ENCODE measurements around the gene SPDEF. TPM values are rescaled to one million over a fixed set of nuclear protein-coding genes. Genes with fewer than 3 reads are reported as not detected.

The SPDEF gene
- total and polyA plus RNA-seq, 2 donors (not counting 1 experiment from before 2014, with no cell fraction given): 0.10 TPM; not detected in 1

DNA sequence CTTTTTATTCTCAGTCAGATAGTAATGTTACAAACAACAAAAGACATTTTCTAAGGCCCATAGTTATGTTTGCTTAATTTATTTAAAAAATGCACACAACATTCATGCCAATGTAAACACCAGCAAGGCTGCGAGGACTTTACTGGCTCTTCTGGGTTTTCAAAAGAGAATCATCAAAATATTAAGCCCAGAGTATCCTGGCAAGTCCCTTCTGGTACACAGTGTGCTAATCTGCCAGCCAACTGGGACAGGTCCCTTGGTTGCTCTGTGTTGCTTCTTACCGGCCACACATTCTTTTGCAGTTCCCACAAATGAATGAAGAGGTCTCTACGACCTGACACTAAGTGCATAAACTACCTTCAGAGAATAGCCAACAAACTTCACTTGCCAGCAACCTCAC, 42.6 kb upstream of the SPDEF start:
- 100% methylated on average over 2 of the region's 3 CpGs for WGBS (ENCODE audit: insufficient coverage)
- no peak for TF ChIP-seq EZH2 (IDR thresholded peaks at IDR 0.05; ENCODE audit: borderline replicate concordance, insufficient read depth, low read depth, low read length, poor library complexity, severe bottlenecking)
- no peak for TF ChIP-seq CTCF (IDR thresholded peaks at IDR 0.05)
- POLR2A ChIA-PET: no interaction called here
- peaks cover 0 to 39% of the 10 kb centered on the region in 2 experiments for H3K36me3 ChIP-seq (replicated peaks in 1 of 2; ENCODE audit: control extremely low read depth in 1 of 2, control insufficient read depth in 1 of 2, extremely low read depth in 1 of 2, insufficient read depth in 2 of 2, low read length in 1 of 2)
- peak overlapping the region; percentile 37 for H3K27ac Mint-ChIP-seq
- H2AFZ ChIP-seq (ENCODE audit: insufficient read depth, low read depth, low read length, poor library complexity, severe bottlenecking): no peak overlapping the region
- no peak for ATAC-seq (ENCODE audit: low read depth)
- H3K27me3 ChIP-seq (replicated peaks in 1 of 4; ENCODE audit: control extremely low read depth in 1 of 4, control insufficient read depth in 3 of 4, insufficient read depth in 4 of 4, low read length in 3 of 4): no peaks in the 10 kb centered on the region
- CTCF ChIA-PET: interaction anchor here (5.9 kb wide), 1 partner anchor 11 kb away, joined by 46 read pairs; no protein-coding TSS in a partner anchor
- H3K27ac ChIP-seq (ENCODE audit: low read length in 2 of 2): no peak overlapping the region
- no peaks in the 10 kb centered on the region for H3K9me3 Mint-ChIP-seq (ENCODE audit: insufficient read depth)
- H3K9me3 ChIP-seq (ENCODE audit: control extremely low read depth in 1 of 3, control insufficient read depth in 2 of 3, insufficient read depth in 1 of 3, low read length in 2 of 3): no peaks in the 10 kb centered on the region
- peaks cover 85% of the 10 kb centered on the region for H3K79me2 ChIP-seq (ENCODE audit: control insufficient read depth, insufficient read depth, low read length)
- H3K4me3 Mint-ChIP-seq: no peak overlapping the region
- DNase-seq: no peak
- H3K4me1 ChIP-seq (ENCODE audit: control insufficient read depth in 2 of 2, insufficient read depth in 2 of 2, low read length in 2 of 2): peaks cover 9 to 11% of the 10 kb centered on the region in 2 donors
- no peak overlapping the region for H3K9ac ChIP-seq (ENCODE audit: low read length)
- H4K20me1 ChIP-seq (ENCODE audit: control insufficient read depth, insufficient read depth, low read length, poor library complexity, severe bottlenecking): peaks cover 85% of the 10 kb centered on the region
- H3K27me3 Mint-ChIP-seq: no peaks in the 10 kb centered on the region
- intact Hi-C loops (cut with micrococcal nuclease): no loop called here
- H3K4me1 Mint-ChIP-seq: peaks cover 49% of the 10 kb centered on the region
- H3K4me2 ChIP-seq (replicated peaks; ENCODE audit: low read depth, low read length, poor library complexity, severe bottlenecking): no peak overlapping the region
- no peak overlapping the region for H3K4me3 ChIP-seq (ENCODE audit: control extremely low read depth in 1 of 5, extremely low read depth in 1 of 5, insufficient read depth in 1 of 5, low read depth in 2 of 5, low read length in 4 of 5)

DNA sequence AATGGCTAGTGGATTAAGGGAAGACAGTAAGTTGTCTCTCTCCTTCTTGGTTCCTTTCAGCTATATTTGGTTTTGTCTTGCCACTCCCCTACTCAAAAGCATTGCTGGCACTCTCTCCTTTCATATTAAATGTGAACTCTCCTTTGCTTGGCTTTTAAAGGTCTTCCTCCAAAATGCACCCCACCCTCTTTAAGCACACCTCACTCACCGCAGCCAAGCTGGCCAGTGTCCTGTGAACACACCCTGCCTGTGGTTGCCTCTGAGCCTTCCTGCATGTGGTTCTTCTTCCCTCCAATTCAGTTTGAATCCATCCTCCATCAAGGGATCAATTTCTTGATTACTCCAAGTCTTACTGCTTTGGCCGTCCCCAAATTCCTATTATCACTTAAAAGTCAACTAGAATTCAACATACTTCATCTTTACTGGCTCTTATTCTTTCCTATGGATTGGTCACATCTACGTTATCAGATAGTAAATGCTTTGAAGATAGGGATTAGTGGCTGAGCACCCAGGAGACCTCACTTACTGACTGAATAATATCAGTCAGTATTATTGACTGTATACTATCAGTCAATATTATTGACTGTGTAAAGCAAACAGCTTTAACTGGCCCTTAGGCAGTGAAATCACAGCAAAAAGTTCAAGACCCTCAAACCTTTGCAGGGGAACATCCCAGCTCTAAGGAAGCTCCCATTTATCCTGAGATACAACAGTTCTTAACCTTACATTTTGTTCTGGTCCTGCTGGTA, 41.6 kb upstream of the SPDEF start:
- Histone ChIP-seq H3K4me2 (replicated peaks; ENCODE audit: low read depth, low read length, poor library complexity, severe bottlenecking) (no peak overlapping the region), H3K9ac (ENCODE audit: low read length) (no peak overlapping the region), H3K4me3 (ENCODE audit: control extremely low read depth in 1 of 5, extremely low read depth in 1 of 5, insufficient read depth in 1 of 5, low read depth in 2 of 5, low read length in 4 of 5) (no peak overlapping the region), H3K36me3 (replicated peaks in 1 of 2; ENCODE audit: control extremely low read depth in 1 of 2, control insufficient read depth in 1 of 2, extremely low read depth in 1 of 2, insufficient read depth in 2 of 2, low read length in 1 of 2) (peaks cover 0 to 40% of the 10 kb centered on the region in 2 experiments), H3K27me3 (replicated peaks in 1 of 4; ENCODE audit: control extremely low read depth in 1 of 4, control insufficient read depth in 3 of 4, insufficient read depth in 4 of 4, low read length in 3 of 4) (no peaks in the 10 kb centered on the region), H2AFZ (ENCODE audit: insufficient read depth, low read depth, low read length, poor library complexity, severe bottlenecking) (no peak overlapping the region), H3K79me2 (ENCODE audit: control insufficient read depth, insufficient read depth, low read length) (peaks cover 78% of the 10 kb centered on the region), H3K9me3 (ENCODE audit: control extremely low read depth in 1 of 3, control insufficient read depth in 2 of 3, insufficient read depth in 1 of 3, low read length in 2 of 3) (no peaks in the 10 kb centered on the region), H3K4me1 (ENCODE audit: control insufficient read depth in 2 of 2, insufficient read depth in 2 of 2, low read length in 2 of 2) (peaks cover 9 to 11% of the 10 kb centered on the region in 2 donors), H4K20me1 (ENCODE audit: control insufficient read depth, insufficient read depth, low read length, poor library complexity, severe bottlenecking) (peaks cover 83% of the 10 kb centered on the region), H3K27ac (ENCODE audit: low read length in 2 of 2) (peak overlapping the region in 1 of 2 donors; percentile 62)
- peak overlapping the region; percentile 77 for H3K27ac Mint-ChIP-seq
- intact Hi-C loops (cut with micrococcal nuclease): no loop called here
- H3K4me1 Mint-ChIP-seq: peaks cover 51% of the 10 kb centered on the region
- DNase-seq (no peak), ATAC-seq (ENCODE audit: low read depth) (no peak)
- no peak for TF ChIP-seq EZH2 (IDR thresholded peaks at IDR 0.05; ENCODE audit: borderline replicate concordance, insufficient read depth, low read depth, low read length, poor library complexity, severe bottlenecking)
- no peak for TF ChIP-seq CTCF (IDR thresholded peaks at IDR 0.05)
- POLR2A ChIA-PET: no interaction called here
- H3K27me3 Mint-ChIP-seq: no peaks in the 10 kb centered on the region
- 93% methylated on average over 1 of the region's 3 CpGs for WGBS (ENCODE audit: insufficient coverage)
- H3K9me3 Mint-ChIP-seq (ENCODE audit: insufficient read depth): no peaks in the 10 kb centered on the region
- CTCF ChIA-PET: interaction anchor here (0.6 to 5.9 kb wide), 3 partner anchors 12 to 138 kb away, joined by 4 to 46 read pairs (median 5); no protein-coding TSS in a partner anchor
- no peak overlapping the region for H3K4me3 Mint-ChIP-seq

Data from B cell (primary cell).